HepG2 (cell line): ENCODE data around the gene MED4. TPM values are rescaled to one million over a fixed set of nuclear protein-coding genes. Genes with fewer than 3 reads are reported as not detected.

Experiments
- AHR ChIP-seq: IDR thresholded peaks from 2 replicates; pipeline ENCODE4 v1.6.1; 2018; ENCODE audit warnings: missing genetic modification reagents, missing compliant biosample characterization
- ATRX ChIP-seq: sonication (generic); formaldehyde crosslinking; IDR thresholded peaks from 2 replicates; pipeline ENCODE4 v1.4.0; 2020; ENCODE audit warnings: missing genetic modification reagents, borderline replicate concordance
- CAMTA2 ChIP-seq: sonication (generic); formaldehyde crosslinking; IDR thresholded peaks from 2 replicates; pipeline ENCODE4 v1.4.0; 2020; ENCODE audit warnings: mild to moderate bottlenecking, missing genetic modification reagents, borderline replicate concordance
- ELF3 ChIP-seq: IDR thresholded peaks from 2 replicates; pipeline ENCODE4 v1.6.1; 2016; ENCODE audit warnings: missing genetic modification reagents, missing compliant biosample characterization
- FOXA3 ChIP-seq: IDR thresholded peaks from 2 replicates; pipeline ENCODE4 v1.6.1; 2016; ENCODE audit warnings: missing genetic modification reagents, missing compliant biosample characterization
- GLI4 ChIP-seq: sonication (generic); formaldehyde crosslinking; IDR thresholded peaks from 2 replicates; pipeline ENCODE4 v1.5.1; 2020; ENCODE audit warnings: missing genetic modification reagents, mild to moderate bottlenecking, moderate library complexity, borderline replicate concordance
- HMG20A ChIP-seq: IDR thresholded peaks from 2 replicates; pipeline ENCODE4 v1.6.1; 2016; ENCODE audit warnings: borderline replicate concordance
- HNRNPK ChIP-seq: fragments of 200-400 bp; formaldehyde crosslinking; IDR thresholded peaks from 2 replicates; pipeline ENCODE4 v1.6.1; 2018; ENCODE audit warnings: low read length, low read depth, moderate library complexity, mild to moderate bottlenecking; ENCODE audit not compliant: poor library complexity, severe bottlenecking
- HOXA3 ChIP-seq: sonication (generic); formaldehyde crosslinking; IDR thresholded peaks from 2 replicates; pipeline ENCODE4 v1.5.0; 2020; ENCODE audit warnings: missing genetic modification reagents
- KAT2B ChIP-seq: fragments of 150-350 bp; IDR thresholded peaks from 2 replicates; pipeline ENCODE4 v1.6.1; 2014; ENCODE audit warnings: low read depth, low read length, borderline replicate concordance
- MED1 ChIP-seq: sonication (generic); formaldehyde crosslinking; IDR thresholded peaks from 2 replicates; pipeline ENCODE4 v1.4.0; 2020; ENCODE audit warnings: missing genetic modification reagents
- RFX3 ChIP-seq: IDR thresholded peaks from 2 replicates; pipeline ENCODE4 v1.6.1; 2016; ENCODE audit warnings: missing biosample characterization, missing genetic modification reagents
- SMAD1 ChIP-seq: sonication (generic); formaldehyde crosslinking; IDR thresholded peaks from 2 replicates; pipeline ENCODE4 v1.4.0; 2020; ENCODE audit warnings: missing genetic modification reagents, low read depth, mild to moderate bottlenecking, borderline replicate concordance
- SMYD3 ChIP-seq: sonication (generic); formaldehyde crosslinking; IDR thresholded peaks from 2 replicates; pipeline ENCODE4 v1.8.1; 2023; ENCODE audit warnings: mild to moderate bottlenecking, missing genetic modification reagents
- YY1 ChIP-seq: IDR thresholded peaks from 2 replicates; pipeline ENCODE4 v1.6.1; 2011; ENCODE audit warnings: low read length, low read depth, moderate library complexity, mild to moderate bottlenecking; ENCODE audit not compliant: insufficient read depth, insufficient replicate concordance
- ZBTB1 ChIP-seq: sonication (generic); formaldehyde crosslinking; IDR thresholded peaks from 2 replicates; pipeline ENCODE4 v1.4.0; 2020; ENCODE audit warnings: missing genetic modification reagents, borderline replicate concordance
- ZKSCAN8 ChIP-seq: IDR thresholded peaks from 2 replicates; pipeline ENCODE4 v1.6.1; 2016; ENCODE audit warnings: borderline replicate concordance, missing genetic modification reagents, missing compliant biosample characterization
- ZNF121 ChIP-seq: sonication (generic); formaldehyde crosslinking; IDR thresholded peaks from 2 replicates; pipeline ENCODE4 v1.5.0; 2020; ENCODE audit warnings: mild to moderate bottlenecking, missing genetic modification reagents
- ZNF124 ChIP-seq: sonication (generic); formaldehyde crosslinking; IDR thresholded peaks from 2 replicates; pipeline ENCODE4 v1.4.0; 2020; ENCODE audit warnings: missing genetic modification reagents
- ZNF136 ChIP-seq: sonication (generic); formaldehyde crosslinking; IDR thresholded peaks from 2 replicates; pipeline ENCODE4 v1.8.1; 2022; ENCODE audit warnings: low read depth, mild to moderate bottlenecking, moderate library complexity, missing genetic modification reagents
- ZNF256 ChIP-seq: sonication (generic); formaldehyde crosslinking; conservative IDR thresholded peaks from 2 replicates; pipeline ENCODE4 v1.4.0; 2020; ENCODE audit warnings: missing genetic modification reagents
- ZNF280B ChIP-seq: sonication (generic); formaldehyde crosslinking; IDR thresholded peaks from 2 replicates; pipeline ENCODE4 v1.5.0; 2020; ENCODE audit warnings: missing genetic modification reagents, mild to moderate bottlenecking, borderline replicate concordance
- ZNF576 ChIP-seq: sonication (generic); formaldehyde crosslinking; IDR thresholded peaks from 2 replicates; pipeline ENCODE4 v1.4.0; 2020; ENCODE audit warnings: mild to moderate bottlenecking, missing genetic modification reagents
- ZNF605 ChIP-seq: sonication (generic); formaldehyde crosslinking; IDR thresholded peaks from 2 replicates; pipeline ENCODE4 v1.8.0; 2022; ENCODE audit warnings: mild to moderate bottlenecking, missing genetic modification reagents
- ZNF720 ChIP-seq: sonication (generic); formaldehyde crosslinking; IDR thresholded peaks from 2 replicates; pipeline ENCODE4 v1.4.0; 2020; ENCODE audit warnings: missing genetic modification reagents
- polyA plus RNA-seq, 8 experiments: library from polyadenylated mRNA; depleted of rRNA in 3 of 8; stranded (reverse) in 7 of 8; unstranded in 1 of 8; fragments of >200 nt; fragmentation: Illumina TruSeq in 4 of 8; extraction: Trizol in 4 of 8; gene quantifications; 2 replicates each; pipeline versions ENCODE4 v1.2.1 to v1.2.3, GENCODE V29; 2011 to 2016; ENCODE audit warnings: low read depth in 4 of 8, missing spikeins in 1 of 8, mixed read lengths in 1 of 8; ENCODE audit not compliant: insufficient read depth in 1 of 8
- total RNA-seq, 5 experiments: library from RNA; depleted of rRNA; stranded (reverse); fragments of >200 nt; fragmentation: Illumina TruSeq; extraction: Trizol; gene quantifications; 2 replicates each; pipeline ENCODE4 v1.2.3, GENCODE V29; 2016; ENCODE audit warnings: low read depth in 1 of 5
- TF ChIP-seq, protein P1 (sequence below): sonication (generic); formaldehyde crosslinking; IDR thresholded peaks from 2 replicates; pipeline ENCODE4 v1.4.0; 2020; ENCODE audit warnings: missing genetic modification reagents
- TF ChIP-seq, protein P2 (sequence below): sonication (generic); formaldehyde crosslinking; IDR thresholded peaks from 2 replicates; pipeline ENCODE4 v1.5.1; 2020; ENCODE audit warnings: missing genetic modification reagents, mild to moderate bottlenecking, borderline replicate concordance

Gene MED4
- total and polyA plus RNA-seq, 2 of the 13 experiments (the other 11 are each of a cell fraction or from before 2014, with no cell fraction given) = 49.4 to 57.8 TPM

DNA sequence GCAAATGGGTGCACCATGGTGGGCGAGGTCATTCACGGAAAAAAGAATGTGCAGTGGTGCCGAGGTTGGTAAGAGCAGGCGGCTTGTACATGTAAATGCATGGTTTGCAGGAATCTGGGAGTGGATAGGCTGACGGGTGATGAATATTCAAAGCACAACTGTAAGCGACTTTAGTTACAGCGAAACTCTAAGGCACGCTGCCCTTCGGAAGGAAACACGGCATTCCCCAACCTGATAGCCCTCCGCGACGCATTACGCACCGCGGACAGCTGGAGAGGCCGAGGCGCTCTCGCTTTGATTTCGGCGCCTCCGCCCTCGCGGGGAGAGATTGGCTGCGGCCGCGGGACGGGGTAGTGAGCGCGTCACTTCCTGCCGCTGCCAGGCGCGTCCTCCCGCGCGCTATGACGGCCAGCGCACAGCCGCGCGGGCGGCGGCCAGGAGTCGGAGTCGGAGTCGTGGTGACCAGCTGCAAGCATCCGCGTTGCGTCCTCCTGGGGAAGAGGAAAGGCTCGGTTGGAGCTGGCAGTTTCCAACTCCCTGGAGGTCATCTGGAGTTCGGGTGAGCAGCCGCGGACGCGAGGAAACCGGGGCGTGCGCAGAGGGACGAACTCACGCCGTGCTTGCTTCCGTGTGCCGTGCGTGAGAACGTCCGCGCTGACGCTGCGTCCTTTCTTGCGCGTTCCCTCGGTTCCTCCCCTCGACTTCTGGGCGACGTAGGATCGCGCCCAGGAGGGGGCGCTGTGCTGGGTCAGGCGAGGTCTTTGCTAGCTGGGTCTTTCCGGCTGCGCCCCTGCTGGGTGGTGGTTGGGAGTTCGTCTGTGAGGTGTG is 57.3 kb downstream of the MED4 start, which contains the start of gene NUDT15 (continued):
- no peak for TF ChIP-seq HMG20A
- TF ChIP-seq ZNF136 = peak; percentile 95
- TF ChIP-seq ATRX (CRISPR knock-in tag) = no peak
- peak; percentile 89 for TF ChIP-seq SMYD3 (CRISPR knock-in tag)
- peak; percentile 78; the same call in 1 of the 2 replicates for TF ChIP-seq ZNF576 (CRISPR knock-in tag)
- TF ChIP-seq, protein P1, sequence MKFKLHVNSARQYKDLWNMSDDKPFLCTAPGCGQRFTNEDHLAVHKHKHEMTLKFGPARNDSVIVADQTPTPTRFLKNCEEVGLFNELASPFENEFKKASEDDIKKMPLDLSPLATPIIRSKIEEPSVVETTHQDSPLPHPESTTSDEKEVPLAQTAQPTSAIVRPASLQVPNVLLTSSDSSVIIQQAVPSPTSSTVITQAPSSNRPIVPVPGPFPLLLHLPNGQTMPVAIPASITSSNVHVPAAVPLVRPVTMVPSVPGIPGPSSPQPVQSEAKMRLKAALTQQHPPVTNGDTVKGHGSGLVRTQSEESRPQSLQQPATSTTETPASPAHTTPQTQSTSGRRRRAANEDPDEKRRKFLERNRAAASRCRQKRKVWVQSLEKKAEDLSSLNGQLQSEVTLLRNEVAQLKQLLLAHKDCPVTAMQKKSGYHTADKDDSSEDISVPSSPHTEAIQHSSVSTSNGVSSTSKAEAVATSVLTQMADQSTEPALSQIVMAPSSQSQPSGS (CRISPR knock-in tag) = peak; percentile 84; the same call in 1 of the 2 replicates
- peak; percentile 86 for TF ChIP-seq ELF3 (CRISPR knock-in tag)
- TF ChIP-seq ZNF121 (CRISPR knock-in tag) = 0 out of 2 replicates have a peak, but pooled peaks have one; percentile 39
- no peak for TF ChIP-seq ZBTB1 (CRISPR knock-in tag)
- TF ChIP-seq ZNF256 = peak; percentile 85
- peak; percentile 98 for TF ChIP-seq ZNF280B (CRISPR knock-in tag)
- TF ChIP-seq RFX3 (CRISPR knock-in tag) = 0 out of 2 replicates have a peak, but pooled peaks have one; percentile 8
- TF ChIP-seq AHR (CRISPR knock-in tag) = peak; percentile 95; the same call in 1 of the 2 replicates
- TF ChIP-seq KAT2B = no peak
- 0 out of 2 replicates have a peak, but pooled peaks have one; percentile 39 for TF ChIP-seq ZNF720 (CRISPR knock-in tag)
- peak; percentile 74 for TF ChIP-seq YY1
- peak; percentile 62 for TF ChIP-seq FOXA3 (CRISPR knock-in tag)
- TF ChIP-seq, protein P2, sequence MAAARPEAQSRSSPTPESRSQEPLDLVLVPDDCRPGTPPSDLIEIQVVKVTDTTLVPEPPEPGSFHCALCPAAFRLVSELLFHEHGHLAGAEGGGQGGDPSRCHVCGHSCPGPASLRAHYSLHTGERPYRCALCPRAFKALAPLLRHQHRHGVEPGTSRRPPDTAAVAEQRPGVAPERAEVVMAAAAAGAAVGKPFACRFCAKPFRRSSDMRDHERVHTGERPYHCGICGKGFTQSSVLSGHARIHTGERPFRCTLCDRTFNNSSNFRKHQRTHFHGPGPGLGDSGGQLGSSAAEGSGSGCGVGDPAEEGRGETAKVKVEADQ (CRISPR knock-in tag) = peak; percentile 93
- 0 out of 2 replicates have a peak, but pooled peaks have one; percentile 12 for TF ChIP-seq ZKSCAN8
- TF ChIP-seq ZNF124 = no peak
- TF ChIP-seq CAMTA2 = peak; percentile 70; the same call in 1 of the 2 replicates
- peak; percentile 99; the same call in 1 of the 2 replicates for TF ChIP-seq SMAD1 (CRISPR knock-in tag)
- peak; percentile 80; the same call in 1 of the 2 replicates for TF ChIP-seq MED1 (CRISPR knock-in tag)
- peak; percentile 41; the same call in 1 of the 2 replicates for TF ChIP-seq GLI4
- peak; percentile 55 for TF ChIP-seq HNRNPK
- TF ChIP-seq HOXA3 (CRISPR knock-in tag) = peak; percentile 98
- peak; percentile 97 for TF ChIP-seq ZNF605
